GM12878 (cell line): ENCODE results near the gene CYS1. TPM values are rescaled to one million over a fixed set of nuclear protein-coding genes. Genes with fewer than 3 reads are reported as not detected.

Experiments
- BCL11A ChIP-seq: IDR thresholded peaks from 2 replicates; pipeline ENCODE4 v1.6.1; 2011; ENCODE audit warnings: low read depth, low read length
- CBX3 ChIP-seq: fragments of 200-600 bp; sonication (generic); IDR thresholded peaks from 2 replicates; pipeline ENCODE4 v1.6.1; 2016; ENCODE audit warnings: low read depth, borderline replicate concordance
- HDAC6 ChIP-seq: fragments of 200-600 bp; sonication (generic); IDR thresholded peaks from one replicate; pipeline ENCODE4 v1.8.0; 2017; ENCODE audit warnings: antibody characterized with exemption; ENCODE audit not compliant: unreplicated experiment
- JUND ChIP-seq: IDR thresholded peaks from 2 replicates; pipeline ENCODE4 v1.6.1; 2012; ENCODE audit warnings: low read depth, mild to moderate bottlenecking, low read length, improper control_type of control experiment, moderate library complexity
- LARP7 ChIP-seq: fragments of 450-650 bp; IDR thresholded peaks from 2 replicates; pipeline ENCODE4 v1.6.1; 2017; ENCODE audit warnings: mild to moderate bottlenecking
- SIN3A ChIP-seq: IDR thresholded peaks from 2 replicates; pipeline ENCODE4 v1.6.1; 2012; ENCODE audit warnings: low read depth, low read length, improper control_type of control experiment
- SKIL ChIP-seq: fragments of 450-650 bp; IDR thresholded peaks from 2 replicates; pipeline ENCODE4 v1.6.1; 2017; ENCODE audit warnings: mild to moderate bottlenecking, low read depth, inconsistent platforms; ENCODE audit not compliant: poor library complexity, severe bottlenecking
- SUZ12 ChIP-seq: fragments of 200-600 bp; sonication (generic); IDR thresholded peaks from one replicate; pipeline ENCODE4 v1.6.1; 2018; ENCODE audit warnings: antibody characterized with exemption, mild to moderate bottlenecking; ENCODE audit not compliant: unreplicated experiment
- ZBTB4 ChIP-seq: fragments of 450-650 bp; formaldehyde crosslinking; IDR thresholded peaks from 2 replicates; pipeline ENCODE4 v1.4.0; 2022; ENCODE audit warnings: mild to moderate bottlenecking, moderate library complexity
- ZNF217 ChIP-seq: fragments of 450-650 bp; IDR thresholded peaks from 2 replicates; pipeline ENCODE4 v1.6.1; 2017; ENCODE audit warnings: antibody characterized with exemption, mild to moderate bottlenecking
- ZNF687 ChIP-seq: fragments of 450-650 bp; IDR thresholded peaks from 2 replicates; pipeline ENCODE4 v1.6.1; 2017; ENCODE audit warnings: mild to moderate bottlenecking, moderate library complexity
- ZZZ3 ChIP-seq: IDR thresholded peaks from 2 replicates; pipeline ENCODE4 v1.6.1; 2011; ENCODE audit warnings: low read depth; ENCODE audit not compliant: control insufficient read depth, insufficient read length
- polyA plus RNA-seq, 11 experiments: library from polyadenylated mRNA; depleted of rRNA in 4 of 11; unstranded in 6 of 11; stranded (reverse) in 5 of 11; fragments of >200 nt; fragmentation: Nextera tagmentation in 4 of 11; fragmentation: Illumina TruSeq in 1 of 11; extraction: Ambion mirVana in 4 of 11; extraction: Trizol in 1 of 11; gene quantifications; 1 replicate in 1 of 11; 2 replicates in 10 of 11; pipeline versions ENCODE4 v1.2.1 to v1.2.3, GENCODE V29; 2011 to 2016; ENCODE audit warnings: inconsistent platforms in 2 of 11, missing spikeins in 2 of 11, low read depth in 1 of 11
- total RNA-seq, 4 experiments: library from RNA; depleted of rRNA in 3 of 4; stranded (reverse); fragments of >200 nt in 3 of 4; fragmentation: Illumina TruSeq in 1 of 4; extraction: Trizol in 1 of 4; gene quantifications; 2 replicates each; pipeline versions ENCODE4 v1.2.1 to v1.2.3, GENCODE V29; 2013 to 2021
- TF ChIP-seq, protein P1 (sequence below): IDR thresholded peaks from 2 replicates; pipeline ENCODE4 v1.6.1; 2012; ENCODE audit warnings: low read depth, low read length, improper control_type of control experiment
- TF ChIP-seq, protein P2 (sequence below): fragments of 450-650 bp; IDR thresholded peaks from 2 replicates; pipeline ENCODE4 v1.6.1; 2016; ENCODE audit warnings: mild to moderate bottlenecking
- TF ChIP-seq, protein P3 (sequence below): fragments of 450-650 bp; IDR thresholded peaks from 2 replicates; pipeline ENCODE4 v1.6.1; 2014; ENCODE audit warnings: mild to moderate bottlenecking

The CYS1 gene
- total and polyA plus RNA-seq, 10 of the 15 experiments (the other 5 are each of a cell fraction or from before 2014, with no cell fraction given) = 0.35 to 6.4 (median 2.5) TPM

- TF ChIP-seq SUZ12 = no peak
- no peak for TF ChIP-seq BCL11A
- no peak for TF ChIP-seq CBX3
- peak; percentile 35 for TF ChIP-seq HDAC6
- TF ChIP-seq ZNF687 = peak; percentile 68; the same call in 1 of the 2 replicates
- TF ChIP-seq ZNF217 = no peak
- TF ChIP-seq JUND = no peak
- TF ChIP-seq ZZZ3 = no peak
- TF ChIP-seq SKIL = no peak
- 0 out of 2 replicates have a peak, but pooled peaks have one; percentile 45 for TF ChIP-seq ZBTB4 (CRISPR knock-in tag)
- TF ChIP-seq LARP7 = 0 out of 2 replicates have a peak, but pooled peaks have one; percentile 35
- TF ChIP-seq, protein P1, sequence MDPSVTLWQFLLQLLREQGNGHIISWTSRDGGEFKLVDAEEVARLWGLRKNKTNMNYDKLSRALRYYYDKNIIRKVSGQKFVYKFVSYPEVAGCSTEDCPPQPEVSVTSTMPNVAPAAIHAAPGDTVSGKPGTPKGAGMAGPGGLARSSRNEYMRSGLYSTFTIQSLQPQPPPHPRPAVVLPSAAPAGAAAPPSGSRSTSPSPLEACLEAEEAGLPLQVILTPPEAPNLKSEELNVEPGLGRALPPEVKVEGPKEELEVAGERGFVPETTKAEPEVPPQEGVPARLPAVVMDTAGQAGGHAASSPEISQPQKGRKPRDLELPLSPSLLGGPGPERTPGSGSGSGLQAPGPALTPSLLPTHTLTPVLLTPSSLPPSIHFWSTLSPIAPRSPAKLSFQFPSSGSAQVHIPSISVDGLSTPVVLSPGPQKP = 0 out of 2 replicates have a peak, but pooled peaks have one; percentile 24
- TF ChIP-seq, protein P2, sequence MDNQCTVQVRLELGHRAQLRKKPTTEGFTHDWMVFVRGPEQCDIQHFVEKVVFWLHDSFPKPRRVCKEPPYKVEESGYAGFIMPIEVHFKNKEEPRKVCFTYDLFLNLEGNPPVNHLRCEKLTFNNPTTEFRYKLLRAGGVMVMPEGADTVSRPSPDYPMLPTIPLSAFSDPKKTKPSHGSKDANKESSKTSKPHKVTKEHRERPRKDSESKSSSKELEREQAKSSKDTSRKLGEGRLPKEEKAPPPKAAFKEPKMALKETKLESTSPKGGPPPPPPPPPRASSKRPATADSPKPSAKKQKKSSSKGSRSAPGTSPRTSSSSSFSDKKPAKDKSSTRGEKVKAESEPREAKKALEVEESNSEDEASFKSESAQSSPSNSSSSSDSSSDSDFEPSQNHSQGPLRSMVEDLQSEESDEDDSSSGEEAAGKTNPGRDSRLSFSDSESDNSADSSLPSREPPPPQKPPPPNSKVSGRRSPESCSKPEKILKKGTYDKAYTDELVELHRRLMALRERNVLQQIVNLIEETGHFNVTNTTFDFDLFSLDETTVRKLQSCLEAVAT = peak; percentile 70
- TF ChIP-seq, protein P3, sequence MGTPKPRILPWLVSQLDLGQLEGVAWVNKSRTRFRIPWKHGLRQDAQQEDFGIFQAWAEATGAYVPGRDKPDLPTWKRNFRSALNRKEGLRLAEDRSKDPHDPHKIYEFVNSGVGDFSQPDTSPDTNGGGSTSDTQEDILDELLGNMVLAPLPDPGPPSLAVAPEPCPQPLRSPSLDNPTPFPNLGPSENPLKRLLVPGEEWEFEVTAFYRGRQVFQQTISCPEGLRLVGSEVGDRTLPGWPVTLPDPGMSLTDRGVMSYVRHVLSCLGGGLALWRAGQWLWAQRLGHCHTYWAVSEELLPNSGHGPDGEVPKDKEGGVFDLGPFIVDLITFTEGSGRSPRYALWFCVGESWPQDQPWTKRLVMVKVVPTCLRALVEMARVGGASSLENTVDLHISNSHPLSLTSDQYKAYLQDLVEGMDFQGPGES = no peak
- TF ChIP-seq SIN3A = peak; percentile 81
Observed at GRCh38 chr2:10120158-10120876, 40.1 kb upstream of the CYS1 start (continued).
